PC-3 (cell line): Measurements from ENCODE around the gene TNFRSF1B. TPM values are rescaled to one million over a fixed set of nuclear protein-coding genes. Genes with fewer than 3 reads are reported as not detected.

Experiments
- ATAC-seq: fragments of 200-7000 bp; cut with Tn5 transposase; 2 replicates; pipeline ENCODE4 v1.9.1; 2020; ENCODE audit warnings: mild to moderate bottlenecking, moderate library complexity
- BruUV-seq: library from RNA; stranded (reverse); fragments of 400-500 nt; replicated peaks from 2 replicates; lab custom pipeline; 2021; lab: Mats Ljungman, UMichigan
- CTCF ChIA-PET: fragments of 300-600 bp; sonication (Branson Sonifier 250); formaldehyde crosslinking; loops from one replicate; lab custom pipeline; 2022; ENCODE audit warnings: antibody characterized with exemption; lab: Charles Lee
- POLR2A ChIA-PET: fragments of 300-600 bp; sonication (Branson Sonifier 250); formaldehyde crosslinking; loops from one replicate; lab custom pipeline; 2022; ENCODE audit warnings: antibody characterized with exemption; ENCODE audit not compliant: unreplicated experiment; lab: Charles Lee
- DNase-seq: peaks from one replicate; pipeline ENCODE4 v3.0.0-alpha.2; 2015
- H2AFZ ChIP-seq: fragments of 300-600 bp; sonication (generic); 2 replicates; pipeline ENCODE4 v1.6.0; 2016; ENCODE audit warnings: antibody characterized with exemption, low read length
- H3F3A ChIP-seq: fragments of 300-600 bp; sonication (generic); one replicate; pipeline ENCODE4 v1.6.0; 2017; ENCODE audit warnings: antibody characterized with exemption, low read length, control low read depth, mild to moderate bottlenecking; ENCODE audit not compliant: unreplicated experiment
- H3K27ac ChIP-seq: fragments of 300-600 bp; sonication (generic); 2 replicates; pipeline ENCODE4 v1.5.1; 2016; ENCODE audit warnings: mild to moderate bottlenecking, low read length
- H3K27me3 ChIP-seq: fragments of 300-600 bp; sonication (generic); 2 replicates; pipeline ENCODE4 v1.6.1; 2016; ENCODE audit warnings: low read length, mixed read lengths
- H3K36me3 ChIP-seq: fragments of 300-600 bp; sonication (generic); 2 replicates; pipeline ENCODE4 v1.6.1; 2016; ENCODE audit warnings: low read depth, mixed run types, low read length, mixed read lengths
- H3K4me1 ChIP-seq: fragments of 300-600 bp; sonication (generic); 2 replicates; pipeline ENCODE4 v1.5.1; 2016; ENCODE audit warnings: low read length; ENCODE audit not compliant: insufficient read depth
- H3K4me2 ChIP-seq: fragments of 300-600 bp; sonication (generic); 2 replicates; pipeline ENCODE4 v1.6.0; 2016; ENCODE audit warnings: low read length
- H3K4me3 ChIP-seq: fragments of 300-600 bp; sonication (generic); 2 replicates; pipeline ENCODE4 v1.5.1; 2016; ENCODE audit warnings: mild to moderate bottlenecking, low read length, mixed read lengths
- H3K79me2 ChIP-seq: fragments of 300-600 bp; sonication (generic); 2 replicates; pipeline ENCODE4 v1.6.1; 2017; ENCODE audit warnings: low read length, mixed read lengths
- H3K9ac ChIP-seq: fragments of 300-600 bp; sonication (generic); 2 replicates; pipeline ENCODE4 v1.6.0; 2016; ENCODE audit warnings: mild to moderate bottlenecking, low read length
- H3K9me2 ChIP-seq: fragments of 300-600 bp; sonication (generic); replicated peaks from 2 replicates; pipeline ENCODE4 v1.6.1; 2016; ENCODE audit warnings: mixed run types, low read length, mixed read lengths
- H3K9me3 ChIP-seq: fragments of 300-600 bp; sonication (generic); 2 replicates; pipeline ENCODE4 v1.6.1; 2016; ENCODE audit warnings: low read length, mixed read lengths
- H4K20me1 ChIP-seq: fragments of 300-600 bp; sonication (generic); 2 replicates; pipeline ENCODE4 v1.6.1; 2016; ENCODE audit warnings: low read length, mixed read lengths
- EZH2 ChIP-seq: fragments of 300-600 bp; sonication (generic); IDR thresholded peaks from one replicate; pipeline ENCODE4 v1.6.1; 2017; ENCODE audit warnings: antibody characterized with exemption, mild to moderate bottlenecking, low read length; ENCODE audit not compliant: unreplicated experiment
- EZH2phosphoT487 ChIP-seq: fragments of 300-600 bp; sonication (generic); IDR thresholded peaks from 2 replicates; pipeline ENCODE4 v1.6.1; 2018; ENCODE audit warnings: mild to moderate bottlenecking, antibody characterized with exemption, low read length, borderline replicate concordance
- intact Hi-C: fragments of 100-400 bp; cut with micrococcal nuclease; formaldehyde crosslinking; loops from 2 replicates; pipeline ENCODE4 v1.9.0; 2023
- total RNA-seq: library from RNA; depleted of rRNA; stranded (reverse); fragments of >200 nt; gene quantifications from 2 replicates; pipeline ENCODE4 v1.2.3, GENCODE V29; 2014
- TF ChIP-seq, protein P1 (sequence below): fragments of 300-600 bp; sonication (generic); conservative IDR thresholded peaks from 2 replicates; pipeline ENCODE4 v1.5.1; 2017; ENCODE audit warnings: antibody characterized with exemption, low read depth, mild to moderate bottlenecking, low read length

Gene TNFRSF1B
- total RNA-seq, 1 experiment from 2014 or later, result 1.3 TPM

DNA sequence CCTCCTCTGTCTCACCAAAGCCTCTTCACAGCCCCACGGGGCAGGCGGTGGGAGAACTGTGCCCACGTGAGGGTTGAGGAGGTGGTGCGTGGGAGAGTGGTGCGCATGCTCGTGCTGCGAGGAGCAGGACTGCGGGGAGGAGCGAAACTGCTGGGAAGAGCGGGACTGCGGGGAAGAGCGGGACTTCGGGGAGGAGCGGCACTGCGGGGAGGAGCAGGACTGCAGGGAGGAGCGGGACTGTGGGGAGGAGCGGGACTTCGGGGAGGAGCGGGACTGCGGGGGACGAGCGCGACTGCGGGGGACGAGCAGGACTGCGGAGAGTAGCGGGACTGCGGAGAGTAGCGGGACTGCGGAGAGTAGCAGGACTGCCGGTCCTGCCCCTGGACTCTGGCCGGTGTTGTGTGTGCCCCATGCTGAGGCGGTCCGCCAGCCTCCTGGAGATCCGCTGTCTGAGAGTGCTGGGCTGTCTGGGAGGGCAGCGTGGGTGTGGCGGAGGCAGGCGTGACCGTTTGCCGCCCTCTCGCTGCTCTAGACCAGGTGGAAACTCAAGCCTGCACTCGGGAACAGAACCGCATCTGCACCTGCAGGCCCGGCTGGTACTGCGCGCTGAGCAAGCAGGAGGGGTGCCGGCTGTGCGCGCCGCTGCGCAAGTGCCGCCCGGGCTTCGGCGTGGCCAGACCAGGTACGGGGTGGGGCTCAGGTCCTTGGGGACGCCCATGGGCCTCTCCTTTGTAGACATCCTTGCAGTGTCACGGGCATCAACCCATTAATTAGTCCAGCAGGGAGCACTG is 24.6 kb downstream of the TNFRSF1B start:
- Histone ChIP-seq H3K9me2 (no peaks in the 10 kb centered on the region), H3K4me1 (no peaks in the 10 kb centered on the region), H3F3A (no peaks in the 10 kb centered on the region), H3K4me3 (no peak overlapping the region), H3K27me3 (no peaks in the 10 kb centered on the region), H3K27ac (no peak overlapping the region), H3K9ac (no peak overlapping the region), H4K20me1 (no peaks in the 10 kb centered on the region), H3K79me2 (no peaks in the 10 kb centered on the region), H2AFZ (no peak overlapping the region), H3K4me2 (no peak overlapping the region), H3K36me3 (no peaks in the 10 kb centered on the region), H3K9me3 (no peaks in the 10 kb centered on the region)
- no TSS peak for BruUV-seq
- ChIA-PET CTCF (no interaction called here), POLR2A (no interaction called here)
- intact Hi-C loops, result no loop called here
- DNase-seq (no peak), ATAC-seq (no peak)
- TF ChIP-seq EZH2phosphoT487 (no peak), EZH2 (no peak)
- TF ChIP-seq, protein P1, sequence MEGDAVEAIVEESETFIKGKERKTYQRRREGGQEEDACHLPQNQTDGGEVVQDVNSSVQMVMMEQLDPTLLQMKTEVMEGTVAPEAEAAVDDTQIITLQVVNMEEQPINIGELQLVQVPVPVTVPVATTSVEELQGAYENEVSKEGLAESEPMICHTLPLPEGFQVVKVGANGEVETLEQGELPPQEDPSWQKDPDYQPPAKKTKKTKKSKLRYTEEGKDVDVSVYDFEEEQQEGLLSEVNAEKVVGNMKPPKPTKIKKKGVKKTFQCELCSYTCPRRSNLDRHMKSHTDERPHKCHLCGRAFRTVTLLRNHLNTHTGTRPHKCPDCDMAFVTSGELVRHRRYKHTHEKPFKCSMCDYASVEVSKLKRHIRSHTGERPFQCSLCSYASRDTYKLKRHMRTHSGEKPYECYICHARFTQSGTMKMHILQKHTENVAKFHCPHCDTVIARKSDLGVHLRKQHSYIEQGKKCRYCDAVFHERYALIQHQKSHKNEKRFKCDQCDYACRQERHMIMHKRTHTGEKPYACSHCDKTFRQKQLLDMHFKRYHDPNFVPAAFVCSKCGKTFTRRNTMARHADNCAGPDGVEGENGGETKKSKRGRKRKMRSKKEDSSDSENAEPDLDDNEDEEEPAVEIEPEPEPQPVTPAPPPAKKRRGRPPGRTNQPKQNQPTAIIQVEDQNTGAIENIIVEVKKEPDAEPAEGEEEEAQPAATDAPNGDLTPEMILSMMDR, result no peak

DNA sequence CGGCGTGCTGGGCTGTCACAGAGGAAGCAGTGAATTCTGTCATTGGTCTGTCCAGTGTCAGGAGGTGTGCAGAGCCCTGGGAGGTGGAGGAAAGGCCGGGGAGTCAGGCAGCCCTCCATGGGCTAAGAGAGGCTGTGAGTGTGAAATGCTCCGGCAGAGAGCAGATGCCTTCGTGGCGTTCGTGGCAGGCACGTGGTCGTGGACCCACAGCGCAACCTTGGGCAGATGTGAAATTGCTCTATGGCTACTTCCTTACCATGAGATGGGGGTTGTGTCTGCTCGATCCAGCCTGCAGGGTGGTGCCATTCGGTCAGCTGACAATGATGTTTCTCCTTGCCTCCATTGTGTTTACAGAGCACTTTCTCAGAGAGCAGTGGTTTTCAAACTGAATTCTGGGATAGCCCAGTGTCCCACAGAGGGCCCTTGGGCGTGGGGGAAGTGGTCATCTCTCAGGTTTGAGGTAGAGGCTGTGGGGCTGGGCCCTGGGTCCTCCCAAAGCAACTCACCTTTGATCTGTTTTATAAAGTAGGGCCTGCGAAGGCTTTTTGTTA is 27.9 kb downstream of the TNFRSF1B start:
- Histone ChIP-seq H2AFZ (no peak overlapping the region), H3K4me2 (no peak overlapping the region), H3K27me3 (no peaks in the 10 kb centered on the region), H3K27ac (no peak overlapping the region), H3K4me1 (no peaks in the 10 kb centered on the region), H3K9me3 (no peaks in the 10 kb centered on the region), H3K9ac (no peak overlapping the region), H3K36me3 (no peaks in the 10 kb centered on the region), H3K79me2 (no peaks in the 10 kb centered on the region), H3K9me2 (no peaks in the 10 kb centered on the region), H3K4me3 (no peak overlapping the region), H3F3A (no peaks in the 10 kb centered on the region), H4K20me1 (no peaks in the 10 kb centered on the region)
- BruUV-seq, result no TSS peak
- POLR2A ChIA-PET, result no interaction called here
- TF ChIP-seq EZH2 (no peak), EZH2phosphoT487 (no peak)
- TF ChIP-seq, protein P1, result no peak
- ATAC-seq (no peak), DNase-seq (no peak)
- intact Hi-C loops, result no loop called here
- CTCF ChIA-PET, result no interaction called here

DNA sequence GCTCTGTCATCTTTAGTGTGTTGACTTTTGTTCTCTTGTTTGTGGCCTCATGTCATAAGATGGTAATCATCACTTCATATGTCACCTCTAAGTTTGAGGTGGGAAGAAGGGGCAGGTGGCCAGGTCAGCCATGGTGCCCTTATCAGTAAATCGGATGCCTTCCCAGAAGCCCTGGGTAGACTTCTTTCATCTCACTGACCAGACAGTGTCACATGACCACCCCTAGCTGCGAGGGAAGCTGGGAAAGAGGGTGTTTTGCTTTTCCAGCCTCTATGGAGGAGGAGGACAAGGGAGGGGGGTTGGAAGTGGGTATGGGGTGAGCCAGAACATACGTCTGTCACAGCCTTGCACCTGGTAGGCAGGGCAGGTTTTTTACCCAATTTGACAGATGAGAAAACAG is 28.6 kb downstream of the TNFRSF1B start:
- CTCF ChIA-PET, result no interaction called here
- H3K4me3 ChIP-seq, result no peak overlapping the region
- H3K9me3 ChIP-seq, result no peaks in the 10 kb centered on the region
- intact Hi-C loops, result no loop called here
- POLR2A ChIA-PET, result no interaction called here
- ATAC-seq (no peak), DNase-seq (no peak)
- no peaks in the 10 kb centered on the region for H3K4me1 ChIP-seq
- no peaks in the 10 kb centered on the region for H3F3A ChIP-seq
- H4K20me1 ChIP-seq, result no peaks in the 10 kb centered on the region
- H3K9me2 ChIP-seq, result no peaks in the 10 kb centered on the region
- no peak overlapping the region for H3K9ac ChIP-seq
- no peaks in the 10 kb centered on the region for H3K79me2 ChIP-seq
- H3K36me3 ChIP-seq, result no peaks in the 10 kb centered on the region
- no TSS peak for BruUV-seq
- no peak overlapping the region for H3K27ac ChIP-seq
- no peak overlapping the region for H2AFZ ChIP-seq
- H3K4me2 ChIP-seq, result no peak overlapping the region
- no peaks in the 10 kb centered on the region for H3K27me3 ChIP-seq
- TF ChIP-seq, protein P1, result no peak
- TF ChIP-seq EZH2phosphoT487 (no peak), EZH2 (no peak)
